AG09319 (cell line): ENCODE data around the gene FANCI.

Experiments
- DNase-seq: peaks from one replicate; pipeline ENCODE4 v3.0.0-alpha.2; 2010; ENCODE audit warnings: low read depth; ENCODE audit errors: extremely low read depth
- CTCF ChIP-seq: IDR thresholded peaks from 2 replicates; pipeline ENCODE4 v1.5.1; 2011; ENCODE audit warnings: low read depth, mild to moderate bottlenecking, inconsistent platforms, low read length, moderate library complexity

FANCI gene

GRCh38 chr15:89326316-89326715 is 82.5 kb downstream of the FANCI start:
- TF ChIP-seq CTCF: no peak
- DNase-seq: no peak

GRCh38 chr15:89327113-89327512 is 83.3 kb downstream of the FANCI start:
- TF ChIP-seq CTCF: no peak

GRCh38 chr15:89328398-89329254 is 84.8 kb downstream of the FANCI start:
- DNase-seq: no peak
- no peak for TF ChIP-seq CTCF

More at GRCh38 chr15:89327113-89327512, 83.3 kb downstream of the FANCI start:
- no peak for DNase-seq

- DNase-seq: no peak
- no peak for TF ChIP-seq CTCF
Observed at GRCh38 chr15:89329329-89330084, 85.7 kb downstream of the FANCI start.

GRCh38 chr15:89330119-89330518 is 86.3 kb downstream of the FANCI start:
- no peak for DNase-seq
- no peak for TF ChIP-seq CTCF

- TF ChIP-seq CTCF: no peak
- DNase-seq: no peak
Observed at GRCh38 chr15:89330881-89331595, 87.3 kb downstream of the FANCI start.
